ENCODE measurements around the gene DUS3L.
A peak's percentile ranks its signal among the peaks of the same experiment; 100 is the strongest.

The DUS3L gene

DNA sequence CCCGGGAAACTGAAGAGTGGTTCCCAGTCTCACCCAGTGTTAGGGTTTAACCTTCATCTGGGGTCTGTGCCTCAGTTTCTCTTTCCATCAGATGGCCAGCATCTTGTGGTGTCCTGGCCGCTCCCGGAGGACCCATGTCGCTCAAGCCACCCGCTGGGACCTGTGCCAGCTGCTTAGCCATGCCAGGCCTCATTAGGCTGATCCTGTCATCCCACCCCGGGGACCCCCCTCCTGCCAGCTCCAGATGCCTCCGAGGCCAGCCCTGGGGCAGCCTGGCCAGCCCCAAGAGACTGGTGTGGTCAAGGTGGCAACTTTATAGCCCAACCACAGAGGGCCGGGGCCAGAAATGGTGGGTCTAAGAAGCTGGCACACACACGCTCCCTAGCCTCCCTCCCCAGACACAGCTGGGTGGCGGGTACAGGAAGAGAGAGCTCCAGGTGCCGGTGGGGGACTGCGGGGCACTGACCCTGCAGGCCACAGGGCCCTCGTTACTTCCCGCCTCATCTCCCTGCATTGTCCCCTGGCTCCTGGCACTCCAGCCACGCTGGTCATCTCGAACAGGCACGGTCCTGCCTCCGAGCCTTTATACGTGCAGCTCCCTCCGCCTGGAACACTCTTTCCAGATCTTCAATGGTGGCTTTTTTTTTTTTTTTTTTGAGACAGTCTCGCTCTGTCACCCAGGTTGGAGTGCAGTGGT, 17.3 kb upstream of the DUS3L start:
- Mint-ChIP-seq H3K27ac (no peak overlapping the region), H3K9me3 (no peaks in the 10 kb centered on the region), H3K4me1 (peaks cover 12% of the 10 kb centered on the region), H3K4me3 (no peak overlapping the region), H3K27me3 (peaks cover 15% of the 10 kb centered on the region), H3K36me3 (ENCODE audit: low read depth) (no peaks in the 10 kb centered on the region)
- no peak for ATAC-seq
- DNase-seq, result no peak

DNA sequence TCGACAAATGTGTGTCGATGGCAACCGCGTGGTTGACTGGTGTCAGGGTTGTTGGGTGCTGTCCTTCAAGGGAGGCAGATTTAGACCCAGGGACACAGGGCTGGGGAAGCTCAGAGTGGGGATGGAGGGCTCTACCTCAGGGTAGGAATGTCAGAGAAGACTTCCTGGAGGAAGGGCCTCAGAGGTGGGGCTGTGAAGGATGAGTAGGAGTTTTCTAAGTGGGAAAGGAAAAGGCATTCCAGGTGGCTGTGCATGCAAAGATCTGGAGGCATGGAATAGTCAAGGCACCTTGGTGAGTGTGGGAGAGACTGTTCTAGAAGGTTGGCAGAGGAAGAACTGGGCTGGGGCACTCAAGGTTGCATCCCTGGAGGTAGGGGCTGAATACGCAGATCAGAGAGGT, 15.9 kb upstream of the DUS3L start:
- Mint-ChIP-seq H3K27ac (no peak overlapping the region), H3K9me3 (no peaks in the 10 kb centered on the region), H3K4me3 (no peak overlapping the region), H3K27me3 (peaks cover 22% of the 10 kb centered on the region), H3K4me1 (peaks cover 20% of the 10 kb centered on the region), H3K36me3 (ENCODE audit: low read depth) (no peaks in the 10 kb centered on the region)
- DNase-seq, result no peak
- ATAC-seq, result no peak

- ATAC-seq (no peak), DNase-seq (no peak)
- H3K4me3 Mint-ChIP-seq, result no peak overlapping the region
- peaks cover 22% of the 10 kb centered on the region for H3K4me1 Mint-ChIP-seq
- no peak overlapping the region for H3K27ac Mint-ChIP-seq
- no peaks in the 10 kb centered on the region for H3K9me3 Mint-ChIP-seq
- H3K27me3 Mint-ChIP-seq, result peaks cover 27% of the 10 kb centered on the region
- H3K36me3 Mint-ChIP-seq (ENCODE audit: low read depth), result no peaks in the 10 kb centered on the region
Measured at GRCh38 chr19:5806133-5806489, 15.1 kb upstream of the DUS3L start.

GRCh38 chr19:5805462-5806132, 14.6 kb upstream of the DUS3L start:
- Mint-ChIP-seq H3K9me3 (no peaks in the 10 kb centered on the region), H3K27ac (no peak overlapping the region), H3K4me1 (peaks cover 22% of the 10 kb centered on the region), H3K4me3 (peak overlapping the region; percentile 50), H3K27me3 (peaks cover 32% of the 10 kb centered on the region), H3K36me3 (ENCODE audit: low read depth) (no peaks in the 10 kb centered on the region)
- ATAC-seq (no peak), DNase-seq (peak; percentile 73)

GRCh38 chr19:5804516-5805461, 13.8 kb upstream of the DUS3L start, which contains the start of gene NRTN:
TSS of gene NRTN (plus strand) at chr19:5805067. CDS start at chr19:5824166, 19,099 bp downstream.
- H3K4me1 Mint-ChIP-seq, result peaks cover 22% of the 10 kb centered on the region
- peak within 1 kb of the TSS; percentile 59 for H3K4me3 Mint-ChIP-seq
- no peaks in the 10 kb centered on the region for H3K36me3 Mint-ChIP-seq (ENCODE audit: low read depth)
- peaks cover 33% of the 10 kb centered on the region for H3K27me3 Mint-ChIP-seq
- ATAC-seq, result no peak
- peak; percentile 47 for DNase-seq
- H3K27ac Mint-ChIP-seq, result peak within 1 kb of the TSS; percentile 52
- H3K9me3 Mint-ChIP-seq, result no peaks in the 10 kb centered on the region

DNA sequence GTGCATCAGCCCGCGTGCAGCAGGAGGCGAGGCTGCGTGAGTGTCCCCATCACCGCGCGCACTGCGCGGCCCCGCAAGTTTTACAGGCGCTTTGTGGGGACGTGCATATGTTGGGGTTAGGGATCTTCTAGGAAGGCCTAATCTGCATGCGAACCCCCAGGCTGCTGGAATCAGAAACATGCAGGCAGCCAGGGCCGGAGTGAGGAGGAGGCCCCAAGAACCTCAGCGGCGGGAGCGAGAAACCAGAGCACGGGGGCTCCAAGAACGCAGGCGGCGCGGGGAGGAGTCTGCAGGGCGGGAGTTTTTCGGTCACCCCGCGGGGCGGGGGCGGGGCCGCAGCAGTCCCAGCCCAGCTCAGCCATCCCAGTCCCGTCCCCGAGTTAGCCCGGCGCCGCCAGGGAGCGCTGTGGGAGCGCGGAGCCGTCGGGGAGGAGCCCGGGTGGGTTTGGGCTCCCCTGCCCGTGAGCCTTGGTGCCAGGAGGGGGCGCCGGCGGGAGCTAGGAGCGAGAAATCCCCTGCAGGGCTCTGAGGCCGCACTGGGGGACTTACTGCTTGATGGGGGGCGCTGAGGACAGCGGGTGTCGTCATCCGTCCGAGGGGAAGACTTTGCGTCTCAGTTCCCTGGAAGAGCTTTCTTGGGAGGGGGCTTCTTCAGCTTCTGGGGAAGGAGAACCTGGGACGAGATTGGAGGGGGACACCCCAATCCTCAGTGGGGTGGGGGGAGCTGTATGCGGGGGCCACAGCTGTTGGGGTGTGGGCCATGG, 13.0 kb upstream of the DUS3L start:
- Mint-ChIP-seq H3K27ac (peak overlapping the region; percentile 52), H3K9me3 (no peaks in the 10 kb centered on the region), H3K4me3 (peak overlapping the region; percentile 59), H3K27me3 (peaks cover 40% of the 10 kb centered on the region), H3K4me1 (peaks cover 22% of the 10 kb centered on the region), H3K36me3 (ENCODE audit: low read depth) (no peaks in the 10 kb centered on the region)
- DNase-seq (peak; percentile 98), ATAC-seq (peak; percentile 96)

DNA sequence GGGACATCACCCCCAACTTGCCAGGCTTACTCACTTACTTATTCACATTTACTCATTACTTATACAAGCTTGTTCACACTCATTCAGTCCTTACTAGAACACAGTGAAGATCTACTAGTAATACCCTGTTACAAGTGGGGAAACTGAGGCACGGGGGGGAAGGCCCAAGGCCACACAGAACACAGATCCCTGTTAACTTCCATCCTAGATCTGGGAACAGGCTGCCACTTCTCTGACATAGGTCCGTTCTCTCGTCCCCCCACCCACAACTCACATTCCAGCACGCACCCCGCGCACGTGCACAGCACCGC, 12.4 kb upstream of the DUS3L start:
- peaks cover 22% of the 10 kb centered on the region for H3K4me1 Mint-ChIP-seq
- no peaks in the 10 kb centered on the region for H3K36me3 Mint-ChIP-seq (ENCODE audit: low read depth)
- peaks cover 44% of the 10 kb centered on the region for H3K27me3 Mint-ChIP-seq
- ATAC-seq, result no peak
- H3K9me3 Mint-ChIP-seq, result no peaks in the 10 kb centered on the region
- no peak for DNase-seq
- H3K27ac Mint-ChIP-seq, result no peak overlapping the region
- H3K4me3 Mint-ChIP-seq, result peak overlapping the region; percentile 40

DNA sequence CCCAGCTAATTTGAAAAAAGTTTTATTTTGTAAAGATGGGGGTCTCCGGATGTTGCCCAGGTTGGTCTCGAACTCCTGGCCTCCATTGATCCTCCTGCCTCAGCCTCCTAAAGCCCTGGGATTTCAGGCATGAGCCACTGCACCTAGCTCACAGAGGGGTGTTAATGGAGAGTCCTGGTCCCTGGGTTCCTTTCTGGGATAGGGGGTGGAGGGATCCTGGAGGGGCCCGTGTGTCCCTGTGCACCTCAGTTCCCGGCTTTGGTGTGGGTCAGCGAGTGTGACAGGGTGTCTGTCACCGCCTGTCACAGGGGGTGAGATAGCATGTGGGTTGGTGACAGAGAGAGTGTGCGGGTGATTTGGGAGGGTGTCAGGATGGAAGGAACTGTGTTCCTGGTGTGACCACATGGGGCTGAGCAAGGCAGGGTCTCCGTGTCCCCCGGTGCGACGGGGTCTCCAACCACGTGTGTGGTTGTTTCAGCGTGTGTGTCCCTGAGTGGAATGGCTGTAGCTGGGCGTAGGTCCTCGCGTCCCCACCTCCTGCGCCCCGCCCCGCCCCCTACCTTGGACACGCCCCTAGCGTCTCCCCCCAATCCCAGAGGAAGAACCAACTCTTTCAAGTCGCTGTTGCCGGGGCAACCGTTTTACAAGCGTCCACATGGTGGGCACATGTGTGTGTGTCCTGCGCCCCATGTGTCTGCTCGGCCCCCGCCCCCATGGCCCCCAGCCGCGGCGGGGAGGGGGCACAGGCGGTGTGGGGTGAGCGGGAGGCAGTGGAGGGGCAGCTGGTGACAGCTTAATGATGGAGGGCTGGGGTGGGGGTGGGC, 11.0 kb upstream of the DUS3L start:
- Mint-ChIP-seq H3K4me1 (peaks cover 22% of the 10 kb centered on the region), H3K4me3 (no peak overlapping the region), H3K9me3 (no peaks in the 10 kb centered on the region), H3K27me3 (peaks cover 44% of the 10 kb centered on the region), H3K36me3 (ENCODE audit: low read depth) (no peaks in the 10 kb centered on the region), H3K27ac (no peak overlapping the region)
- ATAC-seq (no peak), DNase-seq (peak; percentile 52)

DNA sequence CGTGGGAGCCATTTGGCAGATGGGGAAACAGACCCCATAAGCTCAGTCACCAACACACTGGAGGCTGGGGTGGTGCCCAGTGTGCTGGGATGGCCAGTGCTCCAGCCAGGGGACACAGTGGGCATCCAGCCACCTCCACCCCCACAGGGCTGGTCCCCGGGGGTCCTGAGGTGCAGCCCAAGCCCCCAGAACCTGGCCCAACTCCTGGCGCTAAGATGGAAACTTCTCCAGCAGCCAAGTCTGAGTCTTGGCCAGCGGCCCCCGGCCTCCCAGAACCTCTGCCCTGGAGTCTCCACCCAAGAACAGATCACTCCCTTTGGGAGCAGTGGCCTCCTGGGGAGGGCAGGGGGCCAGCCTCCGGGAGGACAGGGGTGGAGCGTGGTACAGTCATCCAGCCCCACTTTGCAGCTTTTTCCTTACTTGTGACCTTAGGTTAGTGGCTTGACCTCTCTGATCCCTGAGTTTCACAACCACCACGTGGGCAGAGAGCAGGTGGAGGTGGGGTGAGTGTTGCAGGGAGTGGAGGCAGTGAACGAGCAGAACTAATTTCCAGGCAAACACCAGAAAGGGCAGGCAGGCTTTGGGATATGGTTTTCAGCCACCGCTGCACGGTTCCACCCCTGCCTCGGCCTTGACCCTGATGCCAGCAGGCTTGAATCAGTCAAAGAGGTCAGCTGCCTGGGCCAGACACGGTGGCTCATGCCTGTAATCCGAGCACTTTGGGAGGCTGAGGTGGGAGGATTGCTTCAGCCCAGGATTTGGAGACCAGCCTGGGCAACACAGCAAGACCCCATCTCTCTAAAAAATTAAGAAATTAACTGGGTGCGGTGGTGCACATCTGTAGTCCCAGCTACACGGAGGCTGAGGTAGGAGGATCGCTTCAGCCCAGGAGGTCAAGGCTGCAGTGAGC, 9.7 kb upstream of the DUS3L start:
- ATAC-seq, result no peak
- Mint-ChIP-seq H3K27ac (no peak overlapping the region), H3K4me1 (peaks cover 22% of the 10 kb centered on the region), H3K27me3 (peaks cover 40% of the 10 kb centered on the region), H3K9me3 (no peaks in the 10 kb centered on the region), H3K4me3 (no peak overlapping the region), H3K36me3 (ENCODE audit: low read depth) (no peaks in the 10 kb centered on the region)
- no peak for DNase-seq

DNA sequence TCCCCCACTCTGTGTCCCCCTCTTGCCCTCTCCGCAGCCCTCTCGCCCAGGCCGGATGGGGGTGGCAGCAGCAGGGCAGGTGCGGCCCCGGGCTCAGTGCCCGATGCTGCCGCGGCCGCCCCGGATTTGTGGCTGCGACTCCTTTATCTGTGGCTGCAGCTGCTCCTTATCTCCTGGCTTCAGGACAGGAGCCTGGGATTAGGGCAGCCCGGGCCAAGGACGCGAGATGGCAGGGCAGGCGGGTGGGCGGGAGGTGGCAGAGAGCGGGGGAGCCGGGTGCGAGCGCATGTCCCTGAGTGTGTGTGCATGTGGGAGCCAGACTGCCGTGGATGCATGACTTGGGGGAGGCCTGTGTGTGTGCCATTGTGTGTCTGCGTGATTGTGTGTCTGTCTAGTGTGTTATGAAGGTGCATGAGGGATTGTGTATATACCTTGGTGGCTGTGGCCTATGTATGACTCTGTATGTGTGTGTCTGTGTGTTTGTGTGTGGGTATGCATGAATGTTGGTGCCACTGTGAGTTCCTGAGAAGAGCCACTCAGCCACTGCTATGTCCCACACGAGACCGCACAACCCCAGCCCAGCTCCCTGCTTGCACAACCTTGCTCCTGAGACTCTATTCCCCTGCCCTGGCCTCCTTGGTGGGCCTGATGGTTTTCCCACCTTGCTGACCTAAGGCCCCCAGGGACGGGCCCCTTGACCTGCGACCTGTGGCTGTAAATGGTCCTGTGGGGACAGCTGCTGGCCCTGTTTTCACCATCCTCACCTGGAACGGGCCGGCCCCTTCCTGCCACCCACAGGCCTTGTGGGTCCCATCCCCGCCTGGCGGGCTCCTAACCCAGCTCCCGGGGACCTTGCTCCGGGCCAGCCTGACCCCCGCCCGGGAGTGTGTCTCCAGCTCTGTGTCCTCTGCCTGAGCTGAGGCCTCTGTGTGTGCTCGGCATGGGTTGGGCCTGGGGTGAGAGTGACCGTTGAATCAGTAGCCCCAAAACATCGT, 8.6 kb upstream of the DUS3L start:
- Mint-ChIP-seq H3K4me1 (peaks cover 22% of the 10 kb centered on the region), H3K4me3 (no peak overlapping the region), H3K36me3 (ENCODE audit: low read depth) (no peaks in the 10 kb centered on the region), H3K27me3 (peaks cover 40% of the 10 kb centered on the region), H3K9me3 (no peaks in the 10 kb centered on the region), H3K27ac (no peak overlapping the region)
- DNase-seq (no peak), ATAC-seq (no peak)

- no peak for ATAC-seq
- no peaks in the 10 kb centered on the region for H3K36me3 Mint-ChIP-seq (ENCODE audit: low read depth)
Measured at GRCh38 chr19:5798244-5798643, 7.3 kb upstream of the DUS3L start.

DNA sequence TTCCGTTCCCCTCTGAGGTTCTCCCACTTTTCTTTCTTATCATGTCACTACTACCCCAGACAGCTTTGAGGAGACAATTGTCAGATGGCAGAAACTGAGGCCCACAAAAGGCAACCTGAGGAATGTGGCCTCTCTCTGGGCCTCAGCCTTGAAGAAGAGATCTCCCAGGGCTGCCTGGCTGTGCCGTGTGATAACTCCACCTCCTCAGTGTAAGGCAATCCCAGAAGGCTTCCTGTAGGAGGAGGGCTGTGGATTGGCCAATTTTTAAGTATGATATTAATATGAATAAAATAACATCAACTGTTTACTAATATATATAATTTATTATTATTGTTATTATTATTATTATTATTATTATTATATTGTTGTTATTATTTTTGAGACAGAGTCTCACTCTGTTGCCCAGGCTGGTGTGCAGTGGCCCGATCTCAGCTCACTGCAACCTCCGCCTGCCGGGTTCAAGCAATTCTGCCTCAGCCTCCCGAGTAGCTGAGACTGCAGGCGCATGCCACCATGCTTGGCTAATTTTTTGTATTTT, 4.5 kb upstream of the DUS3L start:
- DNase-seq (no peak), ATAC-seq (no peak)
- Mint-ChIP-seq H3K27ac (no peak overlapping the region), H3K9me3 (no peaks in the 10 kb centered on the region), H3K4me3 (no peak overlapping the region), H3K36me3 (ENCODE audit: low read depth) (peaks cover 6% of the 10 kb centered on the region), H3K4me1 (peaks cover 9% of the 10 kb centered on the region), H3K27me3 (peaks cover 18% of the 10 kb centered on the region)

More at GRCh38 chr19:5798244-5798643, 7.3 kb upstream of the DUS3L start:
- no peak overlapping the region for H3K4me3 Mint-ChIP-seq
- H3K27ac Mint-ChIP-seq, result no peak overlapping the region
- peaks cover 32% of the 10 kb centered on the region for H3K27me3 Mint-ChIP-seq
- no peak for DNase-seq
- peaks cover 12% of the 10 kb centered on the region for H3K4me1 Mint-ChIP-seq
- H3K9me3 Mint-ChIP-seq, result no peaks in the 10 kb centered on the region
